Left lung (tissue), 10 donors: ENCODE measurements around the gene SLC35F2. TPM values are rescaled to one million over a fixed set of nuclear protein-coding genes. Genes with fewer than 3 reads are reported as not detected.

Experiments
- ATAC-seq: fragments of 200-7000 bp; cut with Tn5 transposase; one replicate; pipeline ENCODE4 v1.9.1; 2020; ENCODE audit warnings: moderate library complexity
- DNase-seq, 4 donors: peaks; one replicate each; pipeline ENCODE4 v3.0.0-alpha.2; 2013 to 2020
- H3K27ac ChIP-seq, 2 donors: fragments of 200-600 bp; sonication (generic) in 1 of 2; one replicate each; pipeline versions ENCODE4 v1.5.0 to v1.8.0; 2020 to 2021
- H3K27me3 ChIP-seq, 2 donors: fragments of 200-600 bp; sonication (generic) in 1 of 2; one replicate each; pipeline versions ENCODE4 v1.5.0 to v1.8.0; 2020 to 2021
- H3K36me3 ChIP-seq, 2 donors: fragments of 200-600 bp; sonication (generic) in 1 of 2; one replicate each; pipeline versions ENCODE4 v1.5.0 to v1.8.0; 2020 to 2021
- H3K4me1 ChIP-seq, 2 donors: fragments of 200-600 bp; one replicate each; pipeline ENCODE4 v1.8.0; 2021
- H3K4me3 ChIP-seq, 2 donors: fragments of 200-600 bp; sonication (generic) in 1 of 2; one replicate each; pipeline versions ENCODE4 v1.5.0 to v1.8.0; 2020 to 2021; ENCODE audit warnings: mild to moderate bottlenecking in 1 of 2
- H3K9me3 ChIP-seq, 2 donors: fragments of 200-600 bp; sonication (generic) in 1 of 2; one replicate each; pipeline versions ENCODE4 v1.5.0 to v1.8.0; 2020 to 2021
- CTCF ChIP-seq, 2 donors: fragments of 200-600 bp; sonication (generic) in 1 of 2; IDR thresholded peaks; one replicate each; pipeline versions ENCODE4 v1.5.0 to v1.8.0; 2021; ENCODE audit warnings: antibody characterized with exemption in 2 of 2
- intact Hi-C, 2 donors: fragments of 100-400 bp; cut with DNase I; formaldehyde crosslinking; loops; one replicate each; pipeline versions ENCODE4 v1.11.2 to v1.14.2; 2022
- polyA plus RNA-seq, 6 donors: library from polyadenylated mRNA; unstranded; fragments of 120-200 nt; gene quantifications; one replicate each; pipeline ENCODE4 v1.2.1, GENCODE V29; 2013; ENCODE audit not compliant: insufficient read length in 6 of 6
- total RNA-seq, 2 donors: library from RNA; stranded (reverse); fragmentation: NEBNext Ultra II Directional; extraction: Animal tissue kit (Norgen Biotek cat#: 25700); gene quantifications; one replicate each; pipeline ENCODE4 v1.2.1, GENCODE V29; 2021
- donor health status: DM: no; HTN: yes; CAD: no.
- donor health status: DM: no; HTN: no; CAD: no.

The SLC35F2 gene
- total and polyA plus RNA-seq, 8 donors, result 7.0 to 38.6 (median 27.9) TPM

GRCh38 chr11:107752949-107753822 lies 105.4 kb downstream of the SLC35F2 start:
- intact Hi-C loops, result no loop called here
- no peaks in the 10 kb centered on the region for H3K36me3 ChIP-seq
- no peaks in the 10 kb centered on the region for H3K9me3 ChIP-seq
- H3K4me3 ChIP-seq, result no peak overlapping the region
- no peak overlapping the region for H3K27ac ChIP-seq
- no peaks in the 10 kb centered on the region for H3K4me1 ChIP-seq
- no peak for TF ChIP-seq CTCF (IDR thresholded peaks at IDR 0.05)
- DNase-seq, result no peak
- no peaks in the 10 kb centered on the region for H3K27me3 ChIP-seq
- ATAC-seq, result no peak

- no peak for ATAC-seq
- H3K4me1 ChIP-seq, result no peaks in the 10 kb centered on the region
- DNase-seq, result no peak
- no peak overlapping the region for H3K4me3 ChIP-seq
- intact Hi-C loops, result no loop called here
- no peaks in the 10 kb centered on the region for H3K27me3 ChIP-seq
- no peaks in the 10 kb centered on the region for H3K36me3 ChIP-seq
- no peaks in the 10 kb centered on the region for H3K9me3 ChIP-seq
- H3K27ac ChIP-seq, result no peak overlapping the region
- no peak for TF ChIP-seq CTCF (IDR thresholded peaks at IDR 0.05)
Measured at GRCh38 chr11:107752508-107752907, 106.1 kb downstream of the SLC35F2 start.

GRCh38 chr11:107751082-107751481 lies 107.5 kb downstream of the SLC35F2 start:
- no peak overlapping the region for H3K27ac ChIP-seq
- no peaks in the 10 kb centered on the region for H3K9me3 ChIP-seq
- TF ChIP-seq CTCF (IDR thresholded peaks at IDR 0.05), result no peak
- ATAC-seq (no peak), DNase-seq (no peak)
- no peaks in the 10 kb centered on the region for H3K36me3 ChIP-seq
- no peaks in the 10 kb centered on the region for H3K27me3 ChIP-seq
- no peak overlapping the region for H3K4me3 ChIP-seq
- H3K4me1 ChIP-seq, result no peaks in the 10 kb centered on the region
- intact Hi-C loops, result no loop called here

GRCh38 chr11:107750313-107750712 lies 108.3 kb downstream of the SLC35F2 start:
- DNase-seq, result no peak
- no peaks in the 10 kb centered on the region for H3K27me3 ChIP-seq
- no peak overlapping the region for H3K27ac ChIP-seq
- intact Hi-C loops, result no loop called here
- H3K4me1 ChIP-seq, result no peaks in the 10 kb centered on the region
- no peak for TF ChIP-seq CTCF (IDR thresholded peaks at IDR 0.05)
- H3K4me3 ChIP-seq, result no peak overlapping the region
- H3K9me3 ChIP-seq, result no peaks in the 10 kb centered on the region
- ATAC-seq, result no peak
- no peaks in the 10 kb centered on the region for H3K36me3 ChIP-seq

GRCh38 chr11:107747622-107748021 lies 111.0 kb downstream of the SLC35F2 start:
- no peaks in the 10 kb centered on the region for H3K9me3 ChIP-seq
- no peak overlapping the region for H3K27ac ChIP-seq
- H3K4me3 ChIP-seq, result no peak overlapping the region
- H3K36me3 ChIP-seq, result no peaks in the 10 kb centered on the region
- no peak for ATAC-seq
- no peak for DNase-seq
- no peaks in the 10 kb centered on the region for H3K4me1 ChIP-seq
- no peak for TF ChIP-seq CTCF (IDR thresholded peaks at IDR 0.05)
- no peaks in the 10 kb centered on the region for H3K27me3 ChIP-seq
- intact Hi-C loops, result no loop called here
